GM12865 (cell line): ENCODE measurements around the gene PHACTR4.
"Not testable (repeated sequence)": the region's sequence is repeated elsewhere in the genome, so short reads cannot be mapped to it uniquely, and the experiment has no call there.

Experiments
- DNase-seq: peaks from one replicate; pipeline ENCODE4 v3.0.0; 2010; ENCODE audit warnings: low read depth
- H3K4me3 ChIP-seq: 2 replicates; pipeline ENCODE4 v1.5.1; 2011; ENCODE audit warnings: mild to moderate bottlenecking, low read depth, low read length, control low read depth
- TF ChIP-seq, protein P1 (sequence below): IDR thresholded peaks from 2 replicates; pipeline ENCODE4 v1.5.1; 2011; ENCODE audit warnings: low read length, control low read depth, low read depth, inconsistent platforms; ENCODE audit not compliant: insufficient read depth; ENCODE audit errors: missing control alignments

Gene PHACTR4

DNA sequence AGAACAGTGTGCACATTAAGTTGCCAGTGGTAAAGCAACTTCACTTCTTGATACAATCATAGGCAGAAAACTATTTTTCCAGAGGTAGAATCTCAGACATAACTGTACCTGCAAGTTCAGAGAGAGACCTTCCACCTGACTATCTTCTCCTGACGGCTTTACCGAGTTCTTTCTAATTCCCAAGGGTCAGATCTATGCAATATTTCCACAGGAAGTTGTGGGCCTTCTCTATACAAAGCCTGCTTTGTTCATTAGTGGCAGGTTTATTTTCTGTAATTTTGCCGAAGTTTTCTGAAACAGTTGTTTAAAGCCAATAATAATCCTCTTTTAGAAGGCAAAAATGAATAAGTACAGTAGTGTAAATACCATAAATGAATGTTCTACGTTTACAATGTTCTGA, 78.1 kb downstream of the PHACTR4 start:
- DNase-seq: no peak
- H3K4me3 ChIP-seq: no peak overlapping the region
- TF ChIP-seq, protein P1, sequence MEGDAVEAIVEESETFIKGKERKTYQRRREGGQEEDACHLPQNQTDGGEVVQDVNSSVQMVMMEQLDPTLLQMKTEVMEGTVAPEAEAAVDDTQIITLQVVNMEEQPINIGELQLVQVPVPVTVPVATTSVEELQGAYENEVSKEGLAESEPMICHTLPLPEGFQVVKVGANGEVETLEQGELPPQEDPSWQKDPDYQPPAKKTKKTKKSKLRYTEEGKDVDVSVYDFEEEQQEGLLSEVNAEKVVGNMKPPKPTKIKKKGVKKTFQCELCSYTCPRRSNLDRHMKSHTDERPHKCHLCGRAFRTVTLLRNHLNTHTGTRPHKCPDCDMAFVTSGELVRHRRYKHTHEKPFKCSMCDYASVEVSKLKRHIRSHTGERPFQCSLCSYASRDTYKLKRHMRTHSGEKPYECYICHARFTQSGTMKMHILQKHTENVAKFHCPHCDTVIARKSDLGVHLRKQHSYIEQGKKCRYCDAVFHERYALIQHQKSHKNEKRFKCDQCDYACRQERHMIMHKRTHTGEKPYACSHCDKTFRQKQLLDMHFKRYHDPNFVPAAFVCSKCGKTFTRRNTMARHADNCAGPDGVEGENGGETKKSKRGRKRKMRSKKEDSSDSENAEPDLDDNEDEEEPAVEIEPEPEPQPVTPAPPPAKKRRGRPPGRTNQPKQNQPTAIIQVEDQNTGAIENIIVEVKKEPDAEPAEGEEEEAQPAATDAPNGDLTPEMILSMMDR: no peak

DNA sequence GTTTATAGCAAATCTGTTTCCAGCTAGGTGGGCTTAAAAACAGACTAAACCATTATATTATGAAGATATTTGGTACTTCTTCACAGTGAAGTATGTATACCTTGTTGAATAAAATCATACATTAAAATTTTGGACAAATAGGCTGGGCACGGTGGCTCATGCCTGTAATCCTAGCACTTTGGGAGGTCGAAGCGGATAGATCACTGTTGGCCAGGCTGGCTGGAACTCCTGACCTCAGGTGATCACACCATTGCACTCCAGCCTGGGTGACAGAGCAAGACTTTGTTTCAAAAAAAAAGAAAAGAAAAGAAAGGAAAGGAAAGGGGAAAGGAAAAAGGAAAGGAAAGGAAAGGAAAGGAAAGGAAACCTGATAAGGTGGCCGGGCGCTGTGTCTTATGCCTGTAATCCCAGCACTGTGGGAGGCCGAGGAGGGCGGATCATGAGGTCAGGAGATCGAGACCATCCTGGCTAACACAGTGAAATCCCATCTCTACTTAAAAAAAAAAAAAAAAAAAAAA, 78.6 kb downstream of the PHACTR4 start:
- not testable (repeated sequence) for DNase-seq, H3K4me3 ChIP-seq

DNA sequence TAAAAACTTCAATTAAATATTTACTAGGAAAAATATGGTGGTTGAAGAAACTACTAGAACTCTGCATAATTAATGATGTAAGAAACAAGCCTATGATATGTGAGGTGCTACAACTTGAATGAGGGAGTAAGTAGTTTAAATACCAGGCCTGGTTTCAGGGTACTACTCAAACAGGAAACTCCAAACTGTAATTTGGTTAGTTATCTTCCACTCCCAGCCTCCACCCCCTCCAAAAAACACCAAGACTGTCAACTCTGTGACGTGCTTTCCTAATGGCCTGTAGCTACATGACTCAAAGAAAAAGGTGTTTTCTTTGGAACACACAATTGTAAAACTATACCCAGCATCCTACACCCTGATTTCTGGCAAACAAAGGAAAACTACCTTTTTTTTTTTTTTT, 80.4 kb downstream of the PHACTR4 start:
- peak; percentile 62 for DNase-seq
- TF ChIP-seq, protein P1: no peak
- H3K4me3 ChIP-seq: no peak overlapping the region

DNA sequence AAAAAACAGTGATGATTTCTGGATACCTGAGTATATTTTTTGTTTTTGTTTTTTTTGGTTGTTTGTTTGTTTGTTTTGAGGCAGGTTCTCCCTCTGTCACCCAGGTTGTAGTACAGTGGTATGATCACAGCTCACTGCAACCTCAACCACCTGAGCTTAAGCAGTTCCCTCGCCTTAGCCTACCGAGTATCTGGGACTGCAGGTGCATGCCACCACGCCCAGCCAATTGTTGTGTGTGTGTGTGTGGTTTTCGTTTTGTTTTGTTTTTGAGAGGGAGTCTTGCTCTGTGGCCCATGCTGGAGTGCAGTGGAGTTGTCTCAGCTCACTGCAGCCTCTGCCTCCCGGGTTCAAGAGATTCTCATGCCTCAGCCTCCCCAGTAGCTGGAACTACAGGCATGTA, 81.0 kb downstream of the PHACTR4 start:
- TF ChIP-seq, protein P1: no peak
- no peak overlapping the region for H3K4me3 ChIP-seq
- DNase-seq: peak; percentile 45

DNA sequence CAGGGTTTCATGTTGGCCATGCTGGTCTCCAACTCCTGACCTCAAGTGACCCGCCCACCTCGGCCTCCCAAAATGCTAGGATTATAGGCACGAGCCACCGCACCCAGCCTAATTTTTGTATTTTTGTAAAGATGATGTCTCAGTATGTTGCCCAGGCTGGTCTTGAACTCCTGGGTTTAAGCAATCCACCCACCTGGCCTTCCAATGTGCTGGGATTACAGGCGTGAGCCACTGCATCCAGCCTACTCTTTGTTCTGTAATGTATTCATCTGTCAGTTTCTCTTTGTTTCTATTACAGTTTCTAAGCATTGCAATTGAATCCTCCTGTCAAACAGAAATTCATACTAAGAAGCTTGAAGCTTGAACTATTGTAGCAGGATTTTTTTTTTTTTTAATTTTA, 81.5 kb downstream of the PHACTR4 start:
- TF ChIP-seq, protein P1: no peak
- no peak overlapping the region for H3K4me3 ChIP-seq
- no peak for DNase-seq

DNA sequence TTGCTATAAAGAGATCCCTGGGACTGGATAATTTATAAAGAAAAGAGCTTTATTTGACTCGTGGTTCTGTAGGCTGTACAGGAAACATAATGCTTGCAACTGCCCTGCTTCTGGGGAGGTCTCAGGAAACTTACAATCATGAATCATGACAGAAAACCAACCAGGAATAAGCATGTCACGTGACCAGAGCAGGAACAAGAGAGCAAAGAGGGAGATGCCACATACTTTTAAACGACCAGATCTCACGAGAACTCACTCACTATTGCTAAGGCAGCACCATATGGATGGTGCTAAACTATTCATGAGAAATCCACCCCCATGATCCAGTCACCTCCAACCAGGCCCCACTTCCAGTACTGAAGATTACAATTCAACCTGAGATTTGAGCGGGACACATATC, 86.5 kb downstream of the PHACTR4 start:
- TF ChIP-seq, protein P1: no peak
- DNase-seq: peak; percentile 22
- no peak overlapping the region for H3K4me3 ChIP-seq

DNA sequence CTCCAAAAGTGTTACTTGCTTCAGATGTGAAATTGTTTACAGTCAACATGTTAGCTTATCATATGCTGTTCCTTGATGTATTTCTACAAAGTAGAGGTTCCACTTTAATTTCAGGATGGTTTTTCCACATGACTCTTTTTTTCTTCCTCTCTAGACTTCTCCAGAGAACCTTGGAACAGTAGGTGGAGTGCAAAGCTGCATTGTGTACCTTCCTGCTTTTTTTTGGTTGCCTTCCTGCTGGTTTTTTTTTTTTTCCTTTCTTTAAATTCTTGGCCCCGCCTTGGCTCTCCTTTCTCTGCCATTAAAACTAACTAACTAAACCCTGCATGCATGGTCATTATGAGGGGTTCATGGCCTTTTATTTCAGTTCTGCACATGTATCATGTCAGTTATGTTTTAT, 88.1 kb downstream of the PHACTR4 start:
- TF ChIP-seq, protein P1: no peak
- H3K4me3 ChIP-seq: no peak overlapping the region
- DNase-seq: no peak
